Breast epithelium (tissue), 4 donors: ENCODE results near the gene RAB20. TPM values are rescaled to one million over a fixed set of nuclear protein-coding genes. Genes with fewer than 3 reads are reported as not detected.

ENCODE experiments used
- DNase-seq, 2 donors: peaks; one replicate each; pipeline ENCODE4 v3.0.0-alpha.2; 2019; ENCODE audit warnings: low spot score in 2 of 2
- H3K27ac ChIP-seq, 2 donors: fragments of 200-600 bp; sonication (generic) in 1 of 2; one replicate each; pipeline ENCODE4 v1.5.1; 2016 to 2019; ENCODE audit warnings: mild to moderate bottlenecking in 1 of 2
- H3K27me3 ChIP-seq, 2 donors: fragments of 200-600 bp; sonication (generic) in 1 of 2; one replicate each; pipeline versions ENCODE4 v1.5.1 to v1.6.0; 2017 to 2019; ENCODE audit warnings: control low read depth in 1 of 2, mild to moderate bottlenecking in 1 of 2
- H3K36me3 ChIP-seq: fragments of 200-600 bp; one replicate; pipeline ENCODE4 v1.5.1; 2019
- H3K4me1 ChIP-seq, 2 donors: fragments of 200-600 bp; sonication (generic); one replicate each; pipeline ENCODE4 v1.5.1; 2016 to 2019; ENCODE audit warnings: control low read depth in 1 of 2
- H3K4me3 ChIP-seq, 3 donors: fragments of 200-600 bp; sonication (generic); 1 replicate in 2 of 3; 2 replicates in 1 of 3; pipeline ENCODE4 v1.5.1; 2016 to 2019; ENCODE audit warnings: mild to moderate bottlenecking in 3 of 3, moderate library complexity in 2 of 3
- H3K9me3 ChIP-seq, 2 donors: fragments of 200-600 bp; sonication (generic) in 1 of 2; one replicate each; pipeline ENCODE4 v1.5.1; 2016 to 2019; ENCODE audit warnings: control low read depth in 1 of 2
- POLR2A ChIP-seq: fragments of 450-650 bp; IDR thresholded peaks from one replicate; pipeline ENCODE4 v1.6.1; 2016; ENCODE audit warnings: antibody characterized with exemption, mild to moderate bottlenecking, moderate library complexity
- POLR2AphosphoS5 ChIP-seq, 3 donors: sonication (generic); formaldehyde crosslinking; IDR thresholded peaks; one replicate each; pipeline ENCODE4 v1.6.1; 2017; ENCODE audit warnings: antibody characterized with exemption in 3 of 3
- intact Hi-C: fragments of 100-400 bp; cut with DNase I; formaldehyde crosslinking; loops from one replicate; pipeline ENCODE4 v1.15.1; 2023; ENCODE audit warnings: low total_unique reads
- total RNA-seq, 3 donors: library from RNA; depleted of rRNA; stranded (reverse); fragments of >200 nt; gene quantifications; one replicate each; pipeline ENCODE4 v1.1.0, GENCODE V29; 2016
- TF ChIP-seq, protein P1 (sequence below), 3 donors: fragments of 450-650 bp; IDR thresholded peaks; one replicate each; pipeline ENCODE4 v1.5.1; 2016 to 2017; ENCODE audit warnings: antibody characterized with exemption in 3 of 3, mild to moderate bottlenecking in 3 of 3, moderate library complexity in 3 of 3

Gene RAB20
- total RNA-seq, 3 donors from 2014 or later, result 25.8 to 33.4 (median 30.0) TPM

DNA sequence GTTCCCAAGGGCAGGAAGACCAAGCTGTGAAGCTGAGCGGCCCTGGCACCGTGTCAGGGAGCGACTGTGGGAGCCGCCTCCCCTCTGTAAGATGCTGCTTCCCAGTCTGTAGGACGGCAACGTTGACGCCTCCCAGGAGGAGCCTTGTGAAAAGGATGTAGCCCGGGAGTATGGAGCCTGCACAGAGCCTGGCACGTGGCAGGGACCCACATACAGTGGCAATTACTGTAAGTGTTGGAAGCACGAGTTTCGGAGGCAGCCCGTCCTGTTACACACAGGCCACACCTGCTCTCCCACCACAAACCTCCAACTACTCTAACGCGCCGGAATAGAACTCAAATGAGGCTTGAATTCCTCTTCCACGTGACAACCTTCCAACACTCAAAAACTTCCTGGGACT lies 6.6 kb downstream of the RAB20 start:
- Histone ChIP-seq H3K9me3 (no peaks in the 10 kb centered on the region), H3K4me3 (no peak overlapping the region), H3K4me1 (no peaks in the 10 kb centered on the region), H3K36me3 (no peaks in the 10 kb centered on the region), H3K27me3 (no peaks in the 10 kb centered on the region), H3K27ac (peak overlapping the region in 1 of 2 donors; percentile 83)
- no peak for DNase-seq
- intact Hi-C loops, result loop anchor here (2.0 kb wide), 1 partner anchor 16 kb away; no protein-coding TSS in a partner anchor
- TF ChIP-seq, protein P1, sequence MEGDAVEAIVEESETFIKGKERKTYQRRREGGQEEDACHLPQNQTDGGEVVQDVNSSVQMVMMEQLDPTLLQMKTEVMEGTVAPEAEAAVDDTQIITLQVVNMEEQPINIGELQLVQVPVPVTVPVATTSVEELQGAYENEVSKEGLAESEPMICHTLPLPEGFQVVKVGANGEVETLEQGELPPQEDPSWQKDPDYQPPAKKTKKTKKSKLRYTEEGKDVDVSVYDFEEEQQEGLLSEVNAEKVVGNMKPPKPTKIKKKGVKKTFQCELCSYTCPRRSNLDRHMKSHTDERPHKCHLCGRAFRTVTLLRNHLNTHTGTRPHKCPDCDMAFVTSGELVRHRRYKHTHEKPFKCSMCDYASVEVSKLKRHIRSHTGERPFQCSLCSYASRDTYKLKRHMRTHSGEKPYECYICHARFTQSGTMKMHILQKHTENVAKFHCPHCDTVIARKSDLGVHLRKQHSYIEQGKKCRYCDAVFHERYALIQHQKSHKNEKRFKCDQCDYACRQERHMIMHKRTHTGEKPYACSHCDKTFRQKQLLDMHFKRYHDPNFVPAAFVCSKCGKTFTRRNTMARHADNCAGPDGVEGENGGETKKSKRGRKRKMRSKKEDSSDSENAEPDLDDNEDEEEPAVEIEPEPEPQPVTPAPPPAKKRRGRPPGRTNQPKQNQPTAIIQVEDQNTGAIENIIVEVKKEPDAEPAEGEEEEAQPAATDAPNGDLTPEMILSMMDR (IDR thresholded peaks at IDR 0.05), result no peak
- TF ChIP-seq POLR2A (no peak), POLR2AphosphoS5 (IDR thresholded peaks at IDR 0.05) (no peak)

DNA sequence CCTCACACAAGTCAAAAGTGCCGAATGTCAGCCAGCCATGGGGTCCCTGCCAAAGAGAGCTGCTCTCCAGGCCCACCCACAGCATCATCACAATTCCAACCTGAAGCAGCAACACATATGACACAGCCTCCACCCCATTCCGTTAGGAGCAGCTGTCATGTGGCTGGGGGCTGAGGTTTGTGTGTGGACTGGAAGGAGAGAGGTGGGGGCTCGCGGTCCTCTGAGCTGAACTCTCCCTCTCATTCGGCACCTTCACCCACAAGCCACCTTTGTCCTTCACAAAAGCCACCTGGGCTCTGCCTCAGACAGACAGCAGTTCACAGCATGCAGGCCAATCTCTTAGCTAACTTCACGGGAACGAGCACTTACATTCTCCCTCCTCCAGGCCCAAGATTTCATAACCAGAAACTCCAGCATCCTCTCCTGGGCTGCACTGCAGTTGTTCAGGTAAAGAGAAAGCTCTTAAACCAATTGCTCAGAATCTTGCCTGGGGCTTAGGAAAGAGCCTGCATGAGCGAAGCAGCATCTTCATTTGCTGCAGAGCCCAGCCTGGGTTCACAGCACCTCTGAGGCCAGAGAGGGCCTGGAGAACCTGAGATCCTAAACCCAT lies 7.2 kb downstream of the RAB20 start:
- Histone ChIP-seq H3K27ac (no peak overlapping the region), H3K9me3 (no peaks in the 10 kb centered on the region), H3K4me3 (no peak overlapping the region), H3K4me1 (no peaks in the 10 kb centered on the region), H3K36me3 (no peaks in the 10 kb centered on the region), H3K27me3 (no peaks in the 10 kb centered on the region)
- DNase-seq, result no peak
- intact Hi-C loops, result loop anchor here (2.0 kb wide), 1 partner anchor 16 kb away; no protein-coding TSS in a partner anchor
- TF ChIP-seq, protein P1 (IDR thresholded peaks at IDR 0.05), result no peak
- TF ChIP-seq POLR2A, result no peak
- TF ChIP-seq POLR2AphosphoS5 (IDR thresholded peaks at IDR 0.05), result no peak

DNA sequence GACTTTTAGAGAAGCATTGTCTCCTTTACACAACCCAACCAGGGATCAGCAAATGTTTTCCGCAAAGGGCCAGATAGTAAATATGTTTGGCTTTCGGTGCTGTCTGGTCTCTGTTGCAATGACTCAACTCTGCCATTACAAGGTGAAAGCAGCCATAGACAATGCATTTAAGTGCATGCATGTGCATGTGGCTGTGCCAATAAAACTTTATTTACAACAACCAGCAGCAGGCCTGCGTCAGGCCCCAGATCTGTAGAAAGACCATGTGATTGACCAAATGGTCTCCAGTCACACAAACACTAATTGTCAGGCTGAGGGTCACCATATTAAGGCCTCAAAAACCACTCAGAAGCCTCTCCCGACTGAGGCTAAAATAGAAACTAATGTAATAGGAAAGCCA lies 8.1 kb downstream of the RAB20 start:
- Histone ChIP-seq H3K27ac (no peak overlapping the region), H3K27me3 (no peaks in the 10 kb centered on the region), H3K36me3 (no peaks in the 10 kb centered on the region), H3K4me3 (no peak overlapping the region), H3K4me1 (no peaks in the 10 kb centered on the region), H3K9me3 (no peaks in the 10 kb centered on the region)
- intact Hi-C loops, result no loop called here
- TF ChIP-seq POLR2AphosphoS5 (IDR thresholded peaks at IDR 0.05) (no peak), POLR2A (no peak)
- TF ChIP-seq, protein P1 (IDR thresholded peaks at IDR 0.05), result no peak
- DNase-seq, result no peak

DNA sequence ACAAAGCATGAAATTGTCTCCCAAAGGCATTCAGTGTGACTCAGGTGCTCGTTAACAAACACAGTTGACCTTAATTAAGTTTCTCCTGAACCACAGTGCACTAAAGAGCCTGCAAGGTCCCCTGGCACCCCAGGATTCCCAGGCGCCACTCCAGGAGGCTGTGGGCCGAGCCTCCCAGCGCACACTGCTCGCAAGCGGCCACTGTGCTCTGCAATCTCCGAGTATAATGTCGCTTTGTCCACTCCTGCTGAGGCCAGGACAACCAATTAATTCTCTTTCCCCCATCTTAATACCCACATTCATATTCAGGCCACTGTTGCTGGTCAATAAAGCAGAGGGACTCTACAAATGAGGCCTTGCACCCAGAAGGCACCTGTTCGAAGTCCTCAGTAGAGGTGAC lies 8.8 kb downstream of the RAB20 start:
- TF ChIP-seq, protein P1 (IDR thresholded peaks at IDR 0.05), result no peak
- no peak for TF ChIP-seq POLR2AphosphoS5 (IDR thresholded peaks at IDR 0.05)
- TF ChIP-seq POLR2A, result no peak
- Histone ChIP-seq H3K27me3 (no peaks in the 10 kb centered on the region), H3K4me1 (no peaks in the 10 kb centered on the region), H3K9me3 (no peaks in the 10 kb centered on the region), H3K4me3 (no peak overlapping the region), H3K36me3 (no peaks in the 10 kb centered on the region), H3K27ac (no peak overlapping the region)
- no peak for DNase-seq
- intact Hi-C loops, result no loop called here

DNA sequence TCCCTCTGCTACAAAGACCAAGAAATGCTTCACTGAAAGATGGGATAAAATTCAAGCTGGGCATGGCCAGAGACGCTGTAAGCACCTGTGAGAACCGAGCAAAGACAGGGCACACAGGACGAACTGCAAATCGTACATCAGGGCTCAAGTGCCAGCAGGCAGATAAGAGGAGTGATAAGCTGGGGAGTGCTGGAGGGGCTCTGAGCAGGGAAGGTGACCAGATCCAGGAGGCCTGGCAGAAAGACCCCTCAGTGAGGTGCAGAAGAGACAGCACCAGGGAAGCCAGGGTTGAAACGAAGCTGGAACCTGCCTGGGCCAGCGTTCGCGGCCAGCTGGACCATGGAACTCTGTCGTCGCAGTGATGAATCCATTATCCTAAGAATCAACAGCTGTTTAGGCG lies 10.2 kb downstream of the RAB20 start:
- Histone ChIP-seq H3K36me3 (no peaks in the 10 kb centered on the region), H3K27me3 (no peaks in the 10 kb centered on the region), H3K4me3 (no peak overlapping the region), H3K9me3 (no peaks in the 10 kb centered on the region), H3K4me1 (no peaks in the 10 kb centered on the region), H3K27ac (no peak overlapping the region)
- DNase-seq, result no peak
- intact Hi-C loops, result loop anchor here (2.0 kb wide), 1 partner anchor 78 kb away; no protein-coding TSS in a partner anchor
- TF ChIP-seq, protein P1 (IDR thresholded peaks at IDR 0.05), result no peak
- TF ChIP-seq POLR2AphosphoS5 (IDR thresholded peaks at IDR 0.05), result no peak
- TF ChIP-seq POLR2A, result no peak
